Esophagus squamous epithelium (tissue), 5 donors: ENCODE data around the gene GID8. TPM values are rescaled to one million over a fixed set of nuclear protein-coding genes. Genes with fewer than 3 reads are reported as not detected.

Experiments
- DNase-seq: peaks from one replicate; lab custom pipeline; 2025; lab: John Stamatoyannopoulos, UW
- H3K27ac ChIP-seq, 4 donors: fragments of 200-600 bp; sonication (generic); one replicate each; pipeline ENCODE4 v1.5.1; 2016 to 2019; ENCODE audit warnings: mild to moderate bottlenecking in 1 of 4
- H3K27me3 ChIP-seq, 4 donors: fragments of 200-600 bp; sonication (generic); 1 replicate in 3 of 4; 2 replicates in 1 of 4; pipeline versions ENCODE4 v1.5.1 to v1.6.0; 2017 to 2021; ENCODE audit warnings: antibody characterized with exemption in 1 of 4
- H3K36me3 ChIP-seq, 3 donors: fragments of 200-600 bp; sonication (generic); one replicate each; pipeline ENCODE4 v1.5.1; 2016 to 2019
- H3K4me1 ChIP-seq, 3 donors: fragments of 200-600 bp; sonication (generic); one replicate each; pipeline ENCODE4 v1.5.1; 2017 to 2019
- H3K4me3 ChIP-seq, 4 donors: fragments of 200-600 bp; sonication (generic); 1 replicate in 3 of 4; 2 replicates in 1 of 4; pipeline ENCODE4 v1.5.1; 2016 to 2019; ENCODE audit warnings: mild to moderate bottlenecking in 2 of 4, moderate library complexity in 1 of 4
- H3K9me3 ChIP-seq, 3 donors: fragments of 200-600 bp; sonication (generic); one replicate each; pipeline ENCODE4 v1.5.1; 2016 to 2019
- POLR2A ChIP-seq, 4 donors: fragments of 450-650 bp; IDR thresholded peaks; one replicate each; pipeline ENCODE4 v1.6.1; 2017; ENCODE audit warnings: antibody characterized with exemption in 4 of 4, mild to moderate bottlenecking in 4 of 4, moderate library complexity in 3 of 4
- WGBS, 2 donors: methylation state at CpG; one replicate each; pipeline ENCODE4 v1.1.5; 2018; 5-methylcytosine and 5-hydroxymethylcytosine counted together
- intact Hi-C: fragments of 100-400 bp; cut with DNase I; formaldehyde crosslinking; loops from one replicate; pipeline ENCODE4 v1.15.0; 2022
- total RNA-seq, 4 donors: library from RNA; depleted of rRNA; stranded (reverse); fragments of >200 nt; gene quantifications; one replicate each; pipeline ENCODE4 v1.1.0, GENCODE V29; 2016
- TF ChIP-seq, protein P1 (sequence below), 6 experiments: fragments of 450-650 bp in 4 of 6; fragments of 200-600 bp in 2 of 6; sonication (generic) in 2 of 6; IDR thresholded peaks; one replicate each; pipeline ENCODE4 v1.5.1; 2016 to 2019; ENCODE audit warnings: antibody characterized with exemption in 6 of 6, mild to moderate bottlenecking in 4 of 6, moderate library complexity in 4 of 6
- donor health status: DM: yes; HTN: yes; CAD: no.

The GID8 gene
- total RNA-seq, 4 donors from 2014 or later: 41.0 to 51.2 (median 44.1) TPM

DNA sequence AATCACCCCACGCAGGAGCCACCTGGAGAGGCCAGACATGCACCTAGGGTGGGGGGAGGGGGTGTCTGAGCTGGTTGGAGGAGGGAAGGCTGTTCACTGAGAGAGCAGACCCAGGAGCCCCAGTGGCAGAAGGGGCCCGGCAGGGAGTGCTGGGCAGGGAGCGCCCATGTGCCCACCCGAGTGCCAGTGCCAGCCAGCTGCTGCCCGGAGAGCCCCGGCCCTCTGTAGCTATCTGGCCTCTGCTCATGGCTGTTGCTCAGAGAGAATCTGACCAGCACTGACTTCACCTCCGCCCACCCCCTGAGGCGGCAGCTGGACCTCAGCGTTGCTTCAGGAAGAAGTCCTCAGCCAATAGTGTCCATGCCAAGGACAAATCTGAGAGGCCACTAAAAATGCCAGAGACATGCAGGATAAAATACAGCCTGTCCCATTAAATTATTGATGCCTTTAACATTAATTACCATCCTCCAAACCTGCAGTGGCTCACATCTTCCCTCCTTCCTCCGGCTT is 37.4 kb downstream of the GID8 start:
- 75% methylated on average over 2 to 9 of the region's 10 CpGs for WGBS, 2 donors
- intact Hi-C loops: no loop called here
- Histone ChIP-seq H3K9me3 (no peaks in the 10 kb centered on the region), H3K36me3 (no peaks in the 10 kb centered on the region), H3K27ac (no peak overlapping the region), H3K4me1 (peaks cover 6 to 20% (median 7%) of the 10 kb centered on the region in 3 donors), H3K27me3 (peaks cover 0 to 100% (median 31%) of the 10 kb centered on the region in 4 donors), H3K4me3 (no peak overlapping the region)
- DNase-seq: no peak
- TF ChIP-seq POLR2A (IDR thresholded peaks at IDR 0.05): no peak
- TF ChIP-seq, protein P1, sequence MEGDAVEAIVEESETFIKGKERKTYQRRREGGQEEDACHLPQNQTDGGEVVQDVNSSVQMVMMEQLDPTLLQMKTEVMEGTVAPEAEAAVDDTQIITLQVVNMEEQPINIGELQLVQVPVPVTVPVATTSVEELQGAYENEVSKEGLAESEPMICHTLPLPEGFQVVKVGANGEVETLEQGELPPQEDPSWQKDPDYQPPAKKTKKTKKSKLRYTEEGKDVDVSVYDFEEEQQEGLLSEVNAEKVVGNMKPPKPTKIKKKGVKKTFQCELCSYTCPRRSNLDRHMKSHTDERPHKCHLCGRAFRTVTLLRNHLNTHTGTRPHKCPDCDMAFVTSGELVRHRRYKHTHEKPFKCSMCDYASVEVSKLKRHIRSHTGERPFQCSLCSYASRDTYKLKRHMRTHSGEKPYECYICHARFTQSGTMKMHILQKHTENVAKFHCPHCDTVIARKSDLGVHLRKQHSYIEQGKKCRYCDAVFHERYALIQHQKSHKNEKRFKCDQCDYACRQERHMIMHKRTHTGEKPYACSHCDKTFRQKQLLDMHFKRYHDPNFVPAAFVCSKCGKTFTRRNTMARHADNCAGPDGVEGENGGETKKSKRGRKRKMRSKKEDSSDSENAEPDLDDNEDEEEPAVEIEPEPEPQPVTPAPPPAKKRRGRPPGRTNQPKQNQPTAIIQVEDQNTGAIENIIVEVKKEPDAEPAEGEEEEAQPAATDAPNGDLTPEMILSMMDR (IDR thresholded peaks at IDR 0.05): no peak

DNA sequence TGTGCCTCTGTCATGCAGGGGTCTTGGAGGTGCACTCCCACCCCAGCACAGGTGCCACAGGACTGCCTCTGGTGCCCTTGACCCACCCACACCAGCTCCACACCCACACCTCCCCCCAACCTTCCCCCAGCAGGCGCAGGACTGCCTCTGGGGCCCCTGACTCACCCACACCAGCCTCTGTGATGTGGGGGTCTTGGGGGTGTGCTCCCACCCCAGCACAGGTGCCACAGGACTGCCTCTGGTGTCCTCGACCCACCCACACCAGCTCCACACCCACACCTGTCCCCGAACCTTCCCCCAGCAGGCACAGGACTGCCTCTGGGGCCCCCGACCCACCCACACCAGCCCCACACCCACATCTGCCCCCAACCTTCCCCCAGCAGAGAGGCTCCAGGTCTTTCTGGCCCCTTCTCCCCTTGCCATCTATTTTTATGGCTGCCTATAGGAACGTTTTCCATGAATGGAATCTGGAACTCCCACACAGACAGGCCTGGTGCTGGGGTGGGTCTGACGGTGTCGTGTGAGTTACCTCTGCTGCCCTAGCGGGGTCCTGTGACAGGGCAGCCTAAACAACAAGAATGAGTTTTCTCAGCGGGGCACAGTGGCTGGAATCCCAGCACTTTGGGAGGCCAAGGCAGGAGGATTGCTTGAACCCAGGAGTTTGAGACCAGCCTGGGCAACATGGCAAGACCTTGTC is 38.0 kb downstream of the GID8 start:
- intact Hi-C loops: no loop called here
- TF ChIP-seq, protein P1 (IDR thresholded peaks at IDR 0.05): no peak
- no peak for TF ChIP-seq POLR2A (IDR thresholded peaks at IDR 0.05)
- DNase-seq: no peak
- H3K4me3 ChIP-seq: no peak overlapping the region
- H3K4me1 ChIP-seq: peaks cover 6 to 20% (median 7%) of the 10 kb centered on the region in 3 donors
- H3K27ac ChIP-seq: no peak overlapping the region
- no peaks in the 10 kb centered on the region for H3K9me3 ChIP-seq
- peaks cover 0 to 100% (median 31%) of the 10 kb centered on the region in 4 donors for H3K27me3 ChIP-seq
- no peaks in the 10 kb centered on the region for H3K36me3 ChIP-seq
- WGBS, 2 donors: 20 to 57% methylated on average over 1 to 5 of the region's 9 CpGs

DNA sequence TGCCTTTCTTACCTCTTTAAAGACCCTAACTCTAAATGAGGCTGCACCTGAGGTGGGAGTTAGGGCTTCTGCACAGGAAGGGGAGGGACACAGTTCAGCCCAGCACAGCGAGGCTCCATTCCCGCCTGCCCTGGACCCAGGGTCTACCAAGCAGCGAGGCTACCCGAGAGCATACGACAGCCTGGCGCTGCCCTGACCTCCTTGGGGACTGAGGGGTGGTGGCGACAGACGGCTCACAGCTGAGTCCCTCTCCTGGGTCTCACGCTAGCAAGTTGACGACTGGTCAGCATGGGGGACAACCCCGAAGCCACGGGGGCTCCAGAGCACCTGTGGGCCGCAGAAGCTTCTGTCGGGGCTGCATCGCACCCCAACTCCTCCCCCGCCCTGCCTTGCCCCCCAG is 38.9 kb downstream of the GID8 start:
- intact Hi-C loops: no loop called here
- DNase-seq: no peak
- Histone ChIP-seq H3K36me3 (no peaks in the 10 kb centered on the region), H3K4me3 (no peak overlapping the region), H3K27me3 (peaks cover 0 to 100% (median 31%) of the 10 kb centered on the region in 4 donors), H3K27ac (no peak overlapping the region), H3K9me3 (no peaks in the 10 kb centered on the region), H3K4me1 (peaks cover 6 to 20% (median 7%) of the 10 kb centered on the region in 3 donors)
- TF ChIP-seq, protein P1 (IDR thresholded peaks at IDR 0.05): no peak
- no peak for TF ChIP-seq POLR2A (IDR thresholded peaks at IDR 0.05)
- WGBS, 2 donors: 77 to 80% methylated on average over 1 to 8 of the region's 16 CpGs

DNA sequence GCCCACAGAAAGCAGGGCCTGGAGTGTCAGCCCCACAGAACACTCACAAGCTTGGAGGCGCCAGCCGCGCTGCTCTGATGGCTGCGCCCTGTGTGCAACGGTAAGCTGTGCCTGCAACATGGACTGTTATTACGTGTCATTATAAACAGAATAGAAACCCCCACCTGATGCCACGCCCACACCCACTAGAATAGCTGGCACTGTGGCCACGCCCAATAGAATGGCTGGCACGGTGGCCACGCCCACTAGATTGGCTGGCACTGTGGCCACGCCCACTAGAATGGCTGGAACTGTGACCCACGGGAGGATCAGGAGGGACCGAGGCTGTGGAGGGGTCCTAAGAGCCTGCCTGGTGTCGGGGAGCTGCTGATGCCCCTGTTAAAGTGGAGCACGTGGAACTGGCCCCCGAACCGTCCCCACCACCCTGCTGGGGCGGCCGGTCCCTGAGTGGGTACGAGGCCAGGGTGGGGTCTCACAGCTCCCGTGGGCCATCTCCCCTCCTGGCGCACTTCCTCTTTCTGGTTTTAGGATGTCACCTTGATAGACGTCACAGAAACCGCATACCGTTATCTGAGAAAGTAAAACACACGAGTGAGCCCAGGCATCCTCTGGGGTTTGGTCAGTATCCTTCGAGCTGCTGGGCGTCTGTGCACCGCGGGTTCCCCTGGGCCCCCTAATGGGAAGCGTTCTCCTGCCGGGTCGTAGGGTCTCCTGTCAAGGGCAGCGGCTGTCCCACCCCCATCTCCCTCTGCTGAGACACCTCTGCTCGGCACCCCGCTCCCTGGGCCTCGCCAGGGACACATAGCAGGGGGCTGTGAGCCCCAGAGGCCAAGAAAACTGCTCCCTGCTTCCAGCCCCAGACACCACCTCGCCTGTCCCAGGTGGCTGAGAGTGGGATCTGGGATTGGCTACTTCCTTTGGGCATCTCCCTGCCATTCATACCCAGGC is 39.9 kb downstream of the GID8 start:
- TF ChIP-seq POLR2A (IDR thresholded peaks at IDR 0.05): no peak
- TF ChIP-seq, protein P1 (IDR thresholded peaks at IDR 0.05): no peak
- DNase-seq: no peak
- WGBS, 2 donors: 42 to 63% methylated on average over 13 to 20 of the region's 38 CpGs
- Histone ChIP-seq H3K9me3 (no peaks in the 10 kb centered on the region), H3K36me3 (no peaks in the 10 kb centered on the region), H3K27me3 (peaks cover 0 to 100% (median 31%) of the 10 kb centered on the region in 4 donors), H3K4me3 (peak overlapping the region in 1 of 4 donors; percentile 35), H3K27ac (no peak overlapping the region), H3K4me1 (peaks cover 1 to 14% (median 1%) of the 10 kb centered on the region in 3 donors)
- intact Hi-C loops: no loop called here
